ENCODE measurements around the gene AKAP6.
A peak's percentile ranks its signal among the peaks of the same experiment; 100 is the strongest.

The AKAP6 gene

DNA sequence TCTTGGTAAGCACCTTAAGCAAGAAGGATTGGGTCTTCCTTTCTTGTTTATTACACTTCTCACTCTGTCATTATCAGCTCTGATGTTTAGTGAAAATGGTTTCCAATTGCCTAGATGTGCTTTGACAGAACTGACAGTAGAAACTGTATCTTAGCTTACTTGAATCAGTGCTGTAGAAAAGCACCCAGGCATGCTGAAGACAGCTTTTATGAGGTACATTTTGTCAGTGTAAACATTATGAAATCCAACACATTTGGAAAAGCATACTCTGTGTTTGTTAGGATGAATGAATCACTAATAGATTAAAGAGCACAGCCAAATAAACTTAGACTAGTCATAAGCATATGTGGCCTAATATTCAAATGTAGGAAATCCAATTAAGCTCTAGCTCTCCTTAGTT, 319.3 kb downstream of the AKAP6 start:
- H3K4me1 Mint-ChIP-seq (ENCODE audit: low read depth), result no peaks in the 10 kb centered on the region
- intact Hi-C loops (cut with micrococcal nuclease), result no loop called here
- no peaks in the 10 kb centered on the region for H3K36me3 Mint-ChIP-seq (ENCODE audit: low read depth)
- H3K4me3 Mint-ChIP-seq, result no peak overlapping the region
- peaks cover 7% of the 10 kb centered on the region for H3K9me3 Mint-ChIP-seq
- H3K27ac Mint-ChIP-seq, result no peak overlapping the region
- H3K27me3 Mint-ChIP-seq, result peaks cover 3% of the 10 kb centered on the region

DNA sequence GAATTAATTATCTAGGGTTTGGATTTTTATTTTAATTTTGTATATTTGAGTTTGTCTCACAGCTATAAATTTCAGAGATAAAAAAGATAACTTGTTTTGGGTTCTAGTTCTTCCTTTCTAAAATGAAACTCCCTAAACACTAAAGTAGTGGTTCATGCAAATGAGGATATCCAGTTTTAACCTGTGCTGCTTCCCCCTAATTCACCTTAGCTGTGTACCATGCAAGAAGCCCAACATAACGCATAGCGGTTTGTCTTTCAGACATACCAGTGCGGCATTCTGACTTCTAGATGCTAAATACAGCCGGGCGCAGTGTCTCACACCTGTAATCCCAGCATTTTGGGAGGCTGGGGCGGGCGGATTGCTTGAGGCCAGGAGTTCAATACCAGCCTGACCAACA, 320.9 kb downstream of the AKAP6 start:
- intact Hi-C loops (cut with micrococcal nuclease), result no loop called here
- Mint-ChIP-seq H3K4me1 (ENCODE audit: low read depth) (no peaks in the 10 kb centered on the region), H3K27ac (no peak overlapping the region), H3K36me3 (ENCODE audit: low read depth) (no peaks in the 10 kb centered on the region), H3K4me3 (no peak overlapping the region), H3K27me3 (peaks cover 2% of the 10 kb centered on the region), H3K9me3 (peaks cover 7% of the 10 kb centered on the region)

DNA sequence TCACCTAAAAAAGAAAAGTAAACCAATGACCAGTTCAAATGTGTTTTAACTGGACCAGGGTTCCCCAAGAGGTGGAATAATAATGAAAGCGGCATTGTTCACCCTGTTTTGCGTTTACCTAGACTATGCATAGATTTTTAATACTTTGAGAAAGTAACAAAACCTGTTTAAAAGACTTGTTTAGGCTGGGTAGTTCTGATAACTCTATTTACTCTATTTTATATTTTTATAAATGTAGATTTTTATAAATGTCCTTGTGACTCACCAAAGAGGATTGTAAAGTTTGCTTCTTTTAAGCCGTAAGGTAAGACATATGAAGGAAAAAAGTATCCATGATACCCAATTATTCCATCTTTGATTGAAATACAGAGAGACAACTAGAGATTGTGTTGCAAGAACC, 321.6 kb downstream of the AKAP6 start:
- peaks cover 14% of the 10 kb centered on the region for H3K9me3 Mint-ChIP-seq
- H3K4me3 Mint-ChIP-seq, result no peak overlapping the region
- H3K4me1 Mint-ChIP-seq (ENCODE audit: low read depth), result peaks cover 6% of the 10 kb centered on the region
- intact Hi-C loops (cut with micrococcal nuclease), result no loop called here
- peaks cover 5% of the 10 kb centered on the region for H3K36me3 Mint-ChIP-seq (ENCODE audit: low read depth)
- no peak overlapping the region for H3K27ac Mint-ChIP-seq
- peaks cover 2% of the 10 kb centered on the region for H3K27me3 Mint-ChIP-seq

DNA sequence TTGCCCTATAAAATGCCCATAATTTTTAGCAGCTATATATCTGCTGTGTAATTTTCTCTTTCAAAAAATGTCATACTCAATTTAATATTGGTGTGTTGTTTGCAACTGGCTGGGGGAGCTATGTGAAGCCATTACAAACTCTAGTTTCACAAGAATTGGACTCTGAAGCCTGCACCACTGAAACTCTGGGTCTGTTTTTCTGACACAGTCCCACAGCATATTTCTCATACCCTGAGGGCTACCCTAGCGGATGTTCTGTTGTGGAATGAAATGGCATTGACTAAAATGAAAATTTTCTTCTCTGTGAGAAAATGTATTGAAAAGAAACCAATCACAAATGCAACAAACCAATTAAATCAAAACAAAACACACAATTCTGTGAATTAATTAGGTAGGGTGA, 325.0 kb downstream of the AKAP6 start:
- no peaks in the 10 kb centered on the region for H3K27me3 Mint-ChIP-seq
- no peak overlapping the region for H3K27ac Mint-ChIP-seq
- intact Hi-C loops (cut with micrococcal nuclease), result no loop called here
- H3K4me1 Mint-ChIP-seq (ENCODE audit: low read depth), result peaks cover 23% of the 10 kb centered on the region
- H3K9me3 Mint-ChIP-seq, result peaks cover 16% of the 10 kb centered on the region
- no peak overlapping the region for H3K4me3 Mint-ChIP-seq
- H3K36me3 Mint-ChIP-seq (ENCODE audit: low read depth), result peaks cover 6% of the 10 kb centered on the region

DNA sequence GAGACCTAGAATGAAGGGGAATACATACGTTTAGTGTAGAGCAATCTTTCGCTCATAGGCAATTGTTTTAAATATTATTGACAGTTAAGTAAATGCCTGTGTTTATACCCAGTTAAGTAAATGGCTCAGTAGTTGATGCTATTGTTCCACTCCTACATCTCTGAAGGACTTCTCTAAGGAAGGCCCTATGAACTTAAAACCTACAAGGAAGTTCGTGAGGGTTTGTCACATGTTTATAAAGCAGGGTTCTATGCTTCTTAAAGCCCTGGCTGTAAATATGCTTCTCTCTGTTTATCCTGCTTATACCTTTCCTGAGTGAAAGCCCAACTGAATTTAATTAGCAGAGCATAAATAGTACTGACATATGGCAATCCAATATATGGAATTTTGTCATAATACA, 327.5 kb downstream of the AKAP6 start:
- Mint-ChIP-seq H3K36me3 (ENCODE audit: low read depth) (peaks cover 6% of the 10 kb centered on the region), H3K27ac (peak overlapping the region; percentile 81), H3K4me3 (no peak overlapping the region), H3K4me1 (ENCODE audit: low read depth) (peaks cover 23% of the 10 kb centered on the region), H3K9me3 (peaks cover 16% of the 10 kb centered on the region), H3K27me3 (no peaks in the 10 kb centered on the region)
- intact Hi-C loops (cut with micrococcal nuclease), result no loop called here

DNA sequence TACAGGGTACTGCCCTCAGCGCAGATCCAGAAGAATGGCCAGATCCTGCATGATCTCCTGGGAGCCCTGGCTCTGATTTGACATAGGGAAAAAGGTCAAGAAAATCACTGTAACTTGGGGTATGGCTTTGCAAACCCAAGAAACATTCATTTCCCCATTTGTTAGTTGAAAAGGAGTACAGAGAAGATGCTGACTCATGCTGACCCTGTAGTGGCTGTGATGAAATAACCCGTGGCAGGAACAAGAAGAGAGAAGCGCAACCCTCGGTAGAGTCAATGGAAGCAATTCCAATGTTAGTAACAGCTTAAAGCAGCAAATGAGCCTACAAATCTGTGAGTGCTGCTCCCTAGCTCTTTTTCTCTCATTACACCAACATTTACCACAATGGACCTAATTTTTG, 328.0 kb downstream of the AKAP6 start:
- peaks cover 6% of the 10 kb centered on the region for H3K36me3 Mint-ChIP-seq (ENCODE audit: low read depth)
- no peak overlapping the region for H3K4me3 Mint-ChIP-seq
- intact Hi-C loops (cut with micrococcal nuclease), result no loop called here
- H3K9me3 Mint-ChIP-seq, result peaks cover 15% of the 10 kb centered on the region
- H3K27ac Mint-ChIP-seq, result peak overlapping the region; percentile 81
- peaks cover 23% of the 10 kb centered on the region for H3K4me1 Mint-ChIP-seq (ENCODE audit: low read depth)
- H3K27me3 Mint-ChIP-seq, result no peaks in the 10 kb centered on the region

DNA sequence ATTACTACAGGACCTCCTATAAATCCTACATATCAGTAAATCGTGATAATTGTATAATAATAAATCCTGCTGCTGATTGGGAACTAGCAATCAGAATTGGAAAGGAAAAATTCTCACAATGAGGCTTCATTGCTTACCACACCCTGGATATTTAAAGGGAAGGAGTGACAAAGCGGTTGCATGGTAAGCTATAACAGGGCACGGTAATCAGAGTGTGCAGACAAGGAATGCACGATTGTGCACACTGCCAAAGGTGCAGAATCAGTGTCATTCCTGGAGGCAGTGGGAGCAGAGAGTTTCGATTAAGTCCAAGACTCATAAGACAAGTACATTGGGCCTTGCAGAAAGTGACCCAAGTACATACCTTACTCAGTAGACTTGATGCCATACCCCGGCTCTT, 332.1 kb downstream of the AKAP6 start:
- no peaks in the 10 kb centered on the region for H3K9me3 Mint-ChIP-seq
- H3K4me3 Mint-ChIP-seq, result no peak overlapping the region
- peaks cover 2% of the 10 kb centered on the region for H3K27me3 Mint-ChIP-seq
- H3K36me3 Mint-ChIP-seq (ENCODE audit: low read depth), result no peaks in the 10 kb centered on the region
- peaks cover 15% of the 10 kb centered on the region for H3K4me1 Mint-ChIP-seq (ENCODE audit: low read depth)
- intact Hi-C loops (cut with micrococcal nuclease), result no loop called here
- no peak overlapping the region for H3K27ac Mint-ChIP-seq

DNA sequence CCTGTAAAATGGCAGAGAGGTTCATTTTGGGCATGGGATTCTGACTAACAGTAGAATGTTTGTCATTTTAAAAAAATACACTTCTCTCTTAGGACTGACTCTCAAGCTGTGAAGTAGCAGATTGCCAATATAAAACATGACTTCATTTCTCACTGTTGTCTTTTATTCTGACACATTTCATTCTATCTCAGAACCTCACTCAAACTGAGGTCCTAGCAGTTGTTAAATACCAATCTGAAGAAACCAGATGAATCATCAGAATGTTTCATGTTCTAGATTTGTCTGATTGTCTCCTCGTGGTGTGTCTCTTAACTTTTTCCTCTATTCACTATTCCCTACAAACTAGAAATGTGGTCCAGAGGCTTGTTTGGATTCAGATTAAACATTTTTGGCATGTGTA, 333.1 kb downstream of the AKAP6 start:
- no peaks in the 10 kb centered on the region for H3K36me3 Mint-ChIP-seq (ENCODE audit: low read depth)
- intact Hi-C loops (cut with micrococcal nuclease), result no loop called here

DNA sequence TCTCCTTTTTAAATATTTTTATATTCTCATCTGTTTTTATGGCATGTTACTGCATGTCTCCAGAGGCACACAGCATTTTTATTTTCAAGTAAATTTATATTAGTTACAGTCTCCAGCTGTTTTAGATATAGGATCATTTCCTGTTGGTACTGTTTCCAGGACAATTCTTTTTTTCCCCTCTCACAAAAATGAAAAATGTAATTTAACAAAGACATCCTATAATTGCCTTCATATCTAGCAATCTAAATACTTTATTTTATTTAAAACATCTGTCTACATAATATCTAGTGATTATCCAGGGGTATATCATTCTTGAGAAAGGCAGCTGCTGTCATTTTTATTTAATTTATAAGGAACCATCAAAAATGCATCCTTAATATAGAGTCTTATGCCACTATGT, 337.2 kb downstream of the AKAP6 start:
- no peaks in the 10 kb centered on the region for H3K9me3 Mint-ChIP-seq
- H3K27me3 Mint-ChIP-seq, result peaks cover 11% of the 10 kb centered on the region
- H3K27ac Mint-ChIP-seq, result no peak overlapping the region
- H3K4me3 Mint-ChIP-seq, result no peak overlapping the region
- no peaks in the 10 kb centered on the region for H3K4me1 Mint-ChIP-seq (ENCODE audit: low read depth)
- H3K36me3 Mint-ChIP-seq (ENCODE audit: low read depth), result no peaks in the 10 kb centered on the region
- intact Hi-C loops (cut with micrococcal nuclease), result no loop called here

More for the DNA sequence above, 333.1 kb downstream of the AKAP6 start:
- H3K4me1 Mint-ChIP-seq (ENCODE audit: low read depth), result peaks cover 11% of the 10 kb centered on the region
- no peak overlapping the region for H3K4me3 Mint-ChIP-seq
- no peaks in the 10 kb centered on the region for H3K9me3 Mint-ChIP-seq
- H3K27me3 Mint-ChIP-seq, result peaks cover 2% of the 10 kb centered on the region
- no peak overlapping the region for H3K27ac Mint-ChIP-seq

DNA sequence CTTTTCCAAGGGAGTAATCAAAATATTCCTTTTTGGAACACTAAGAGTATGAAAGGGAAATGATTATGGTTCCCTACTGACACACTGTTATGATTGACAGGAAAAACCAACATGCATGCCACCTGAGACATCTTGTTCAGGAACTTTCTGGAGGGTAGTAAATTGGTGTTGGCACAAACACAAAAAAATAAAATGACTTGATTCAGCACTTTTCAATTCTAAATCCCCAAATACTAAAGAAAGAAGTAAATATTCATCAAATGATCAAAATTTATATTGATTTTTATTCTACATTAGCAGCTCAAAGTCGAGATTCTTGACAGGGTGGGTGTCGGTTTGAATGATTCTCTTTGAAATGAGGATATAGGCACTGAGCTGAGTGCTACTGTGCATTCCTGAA, 338.2 kb downstream of the AKAP6 start:
- no peak overlapping the region for H3K27ac Mint-ChIP-seq
- H3K9me3 Mint-ChIP-seq, result no peaks in the 10 kb centered on the region

DNA sequence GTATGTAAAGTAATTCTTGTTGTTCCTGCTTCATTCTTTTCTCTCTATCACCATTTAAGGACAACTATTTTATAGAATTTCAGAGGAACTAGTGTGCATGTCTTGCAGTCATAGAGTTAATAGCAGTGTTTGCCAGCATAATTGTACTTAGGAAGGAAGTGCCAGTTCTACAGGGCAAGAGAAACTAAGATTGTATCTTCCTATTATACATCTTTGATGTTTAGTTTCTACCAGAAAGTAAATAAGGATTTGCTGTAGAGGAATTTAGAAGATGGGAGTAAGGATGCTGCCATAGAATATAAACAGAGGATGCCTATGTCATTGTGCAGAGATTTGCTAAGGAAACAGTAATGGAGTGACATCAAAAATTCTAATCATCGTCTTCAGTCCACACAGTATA, 338.7 kb downstream of the AKAP6 start:
- intact Hi-C loops (cut with micrococcal nuclease), result no loop called here
- H3K36me3 Mint-ChIP-seq (ENCODE audit: low read depth), result no peaks in the 10 kb centered on the region
- peaks cover 11% of the 10 kb centered on the region for H3K27me3 Mint-ChIP-seq
- no peaks in the 10 kb centered on the region for H3K4me1 Mint-ChIP-seq (ENCODE audit: low read depth)
- H3K9me3 Mint-ChIP-seq, result no peaks in the 10 kb centered on the region
- H3K4me3 Mint-ChIP-seq, result no peak overlapping the region
- no peak overlapping the region for H3K27ac Mint-ChIP-seq

More for the DNA sequence above, 338.2 kb downstream of the AKAP6 start:
- intact Hi-C loops (cut with micrococcal nuclease), result no loop called here
- Mint-ChIP-seq H3K36me3 (ENCODE audit: low read depth) (no peaks in the 10 kb centered on the region), H3K27me3 (peaks cover 11% of the 10 kb centered on the region), H3K4me1 (ENCODE audit: low read depth) (no peaks in the 10 kb centered on the region), H3K4me3 (no peak overlapping the region)

DNA sequence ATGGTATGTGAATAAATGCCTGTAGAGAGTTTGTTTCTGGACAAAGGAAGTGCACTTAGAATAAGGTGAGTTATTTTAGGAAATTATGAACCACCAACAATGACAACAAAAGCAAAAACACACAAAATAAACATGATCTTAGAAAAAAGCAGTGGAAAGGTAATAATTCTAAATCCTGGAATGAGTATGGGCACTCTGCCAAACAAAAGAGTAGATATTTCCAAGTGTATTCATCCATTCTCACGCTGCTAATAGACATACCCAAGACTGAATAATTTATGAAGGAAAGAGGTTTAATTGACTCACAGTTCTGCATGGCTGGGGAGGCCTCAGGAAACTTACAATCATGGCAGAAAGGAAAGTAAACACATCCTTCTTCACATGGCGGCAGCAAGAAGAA, 340.3 kb downstream of the AKAP6 start:
- H3K4me1 Mint-ChIP-seq (ENCODE audit: low read depth), result no peaks in the 10 kb centered on the region
- peaks cover 11% of the 10 kb centered on the region for H3K27me3 Mint-ChIP-seq
- H3K9me3 Mint-ChIP-seq, result peaks cover 9% of the 10 kb centered on the region
- intact Hi-C loops (cut with micrococcal nuclease), result no loop called here
- no peak overlapping the region for H3K27ac Mint-ChIP-seq
- no peaks in the 10 kb centered on the region for H3K36me3 Mint-ChIP-seq (ENCODE audit: low read depth)
- no peak overlapping the region for H3K4me3 Mint-ChIP-seq

DNA sequence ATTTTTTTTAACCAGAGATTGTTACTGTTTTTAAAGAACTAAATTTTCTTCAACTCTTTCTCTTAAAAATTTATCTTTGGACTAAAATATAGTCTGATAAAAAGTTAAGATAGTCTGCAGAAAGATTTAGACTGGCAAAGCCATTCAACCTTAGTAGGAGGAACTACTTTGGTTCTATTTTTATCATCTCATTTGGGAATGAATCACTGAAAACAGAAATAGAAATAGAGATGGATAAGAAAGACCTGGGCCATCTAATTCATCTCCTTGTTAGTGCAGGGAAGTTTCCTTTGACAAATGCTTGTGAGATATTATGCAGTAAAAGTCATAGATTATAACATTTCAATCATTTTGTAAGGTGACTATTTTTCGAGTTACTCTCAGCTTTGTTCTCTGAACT, 346.3 kb downstream of the AKAP6 start:
- Mint-ChIP-seq H3K4me3 (no peak overlapping the region), H3K9me3 (peaks cover 11% of the 10 kb centered on the region), H3K27ac (no peak overlapping the region), H3K27me3 (peaks cover 4% of the 10 kb centered on the region), H3K4me1 (ENCODE audit: low read depth) (no peaks in the 10 kb centered on the region), H3K36me3 (ENCODE audit: low read depth) (no peaks in the 10 kb centered on the region)
- intact Hi-C loops (cut with micrococcal nuclease), result no loop called here

DNA sequence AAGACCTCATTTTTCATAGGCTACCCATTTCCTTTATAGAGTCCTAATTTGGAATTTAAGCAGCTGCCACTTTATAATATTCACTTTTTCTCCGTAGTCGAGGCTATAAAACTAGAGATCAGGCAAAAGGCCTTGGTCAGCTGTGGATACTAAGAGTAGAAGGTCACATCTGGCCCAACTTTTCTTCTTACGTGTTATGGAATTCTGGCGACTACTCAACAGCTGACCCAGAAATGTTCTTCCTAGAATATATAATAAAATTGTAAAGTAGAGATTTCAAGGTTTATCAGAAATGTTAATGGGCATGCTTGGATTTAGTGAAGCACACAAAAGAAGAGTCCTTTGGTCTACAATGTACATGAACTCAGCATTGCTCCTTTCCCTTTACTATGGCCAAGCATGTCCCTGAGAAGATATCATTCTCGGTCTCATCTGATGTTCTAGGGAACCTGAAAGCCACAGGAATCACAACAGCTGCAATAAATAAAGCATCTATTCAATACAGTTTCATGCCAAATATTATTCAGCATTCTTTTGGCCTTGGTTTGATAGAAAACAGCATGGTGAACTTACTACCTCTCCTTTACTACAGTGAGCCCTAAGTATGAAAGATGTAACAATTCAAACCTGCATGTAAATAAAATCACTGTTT, 348.2 kb downstream of the AKAP6 start:
- no peak overlapping the region for H3K27ac Mint-ChIP-seq
- no peaks in the 10 kb centered on the region for H3K27me3 Mint-ChIP-seq
- no peak overlapping the region for H3K4me3 Mint-ChIP-seq
- H3K36me3 Mint-ChIP-seq (ENCODE audit: low read depth), result no peaks in the 10 kb centered on the region
- H3K9me3 Mint-ChIP-seq, result peaks cover 11% of the 10 kb centered on the region
- H3K4me1 Mint-ChIP-seq (ENCODE audit: low read depth), result peaks cover 6% of the 10 kb centered on the region
- intact Hi-C loops (cut with micrococcal nuclease), result no loop called here

DNA sequence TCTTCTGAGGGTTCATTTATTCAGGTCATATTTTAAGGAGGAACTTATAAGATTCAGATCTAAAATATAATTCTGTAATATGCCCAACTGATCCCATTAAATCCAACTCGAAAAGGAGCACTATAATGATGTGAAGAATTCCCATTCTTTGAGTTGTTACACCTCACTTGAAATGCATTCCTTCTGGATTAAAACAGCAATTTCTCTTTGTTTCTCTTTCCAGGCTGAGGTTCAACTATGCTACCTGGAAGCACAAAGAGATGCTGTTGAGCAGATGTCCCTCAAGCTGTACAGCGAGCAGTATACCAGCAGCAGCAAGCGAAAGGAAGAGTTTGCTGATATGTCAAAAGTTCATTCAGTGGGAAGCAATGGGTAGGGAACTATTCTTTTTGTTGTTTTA, 349.0 kb downstream of the AKAP6 start:
- intact Hi-C loops (cut with micrococcal nuclease), result no loop called here
- H3K4me3 Mint-ChIP-seq, result no peak overlapping the region
- H3K9me3 Mint-ChIP-seq, result peaks cover 11% of the 10 kb centered on the region
- H3K36me3 Mint-ChIP-seq (ENCODE audit: low read depth), result no peaks in the 10 kb centered on the region
- H3K27ac Mint-ChIP-seq, result no peak overlapping the region
- no peaks in the 10 kb centered on the region for H3K27me3 Mint-ChIP-seq
- peaks cover 10% of the 10 kb centered on the region for H3K4me1 Mint-ChIP-seq (ENCODE audit: low read depth)
